OCI-LY1 (cell line): ENCODE data around the gene B3GALT5.

ENCODE experiments used
- EZH2 ChIP-seq: fragments of 200-600 bp; sonication (generic), shearing (Covaris generic); IDR thresholded peaks from 2 replicates; pipeline ENCODE4 v1.8.0; 2017; ENCODE audit warnings: borderline replicate concordance, mixed run types, mild to moderate bottlenecking, antibody characterized with exemption, low read length, moderate library complexity, mixed read lengths
- TF ChIP-seq, protein P1 (sequence below): fragments of 200-600 bp; sonication (generic), shearing (Covaris generic); IDR thresholded peaks from 2 replicates; pipeline ENCODE4 v1.5.1; 2017; ENCODE audit warnings: mild to moderate bottlenecking, antibody characterized with exemption, low read length, moderate library complexity, mixed read lengths

DNA sequence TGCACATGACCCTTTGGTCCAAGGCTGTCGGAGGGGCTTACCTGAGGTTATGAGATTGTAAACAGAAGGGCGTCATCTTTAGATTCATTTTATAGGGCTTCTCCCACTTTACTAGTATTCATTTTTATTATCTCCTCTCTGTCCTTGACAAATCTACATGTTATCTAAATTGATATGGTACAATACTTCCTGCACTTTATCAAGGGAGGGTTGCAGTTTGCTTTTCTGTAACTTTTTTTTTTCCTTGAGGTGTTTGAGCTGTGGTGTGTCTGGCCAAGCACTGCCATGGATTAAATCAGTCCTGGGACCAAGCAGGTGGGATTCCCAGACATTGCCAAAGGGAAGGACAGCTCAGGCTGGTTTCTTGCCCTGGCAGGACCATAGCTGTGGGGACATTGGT lies 32.0 kb upstream of the B3GALT5 start:
- TF ChIP-seq, protein P1, sequence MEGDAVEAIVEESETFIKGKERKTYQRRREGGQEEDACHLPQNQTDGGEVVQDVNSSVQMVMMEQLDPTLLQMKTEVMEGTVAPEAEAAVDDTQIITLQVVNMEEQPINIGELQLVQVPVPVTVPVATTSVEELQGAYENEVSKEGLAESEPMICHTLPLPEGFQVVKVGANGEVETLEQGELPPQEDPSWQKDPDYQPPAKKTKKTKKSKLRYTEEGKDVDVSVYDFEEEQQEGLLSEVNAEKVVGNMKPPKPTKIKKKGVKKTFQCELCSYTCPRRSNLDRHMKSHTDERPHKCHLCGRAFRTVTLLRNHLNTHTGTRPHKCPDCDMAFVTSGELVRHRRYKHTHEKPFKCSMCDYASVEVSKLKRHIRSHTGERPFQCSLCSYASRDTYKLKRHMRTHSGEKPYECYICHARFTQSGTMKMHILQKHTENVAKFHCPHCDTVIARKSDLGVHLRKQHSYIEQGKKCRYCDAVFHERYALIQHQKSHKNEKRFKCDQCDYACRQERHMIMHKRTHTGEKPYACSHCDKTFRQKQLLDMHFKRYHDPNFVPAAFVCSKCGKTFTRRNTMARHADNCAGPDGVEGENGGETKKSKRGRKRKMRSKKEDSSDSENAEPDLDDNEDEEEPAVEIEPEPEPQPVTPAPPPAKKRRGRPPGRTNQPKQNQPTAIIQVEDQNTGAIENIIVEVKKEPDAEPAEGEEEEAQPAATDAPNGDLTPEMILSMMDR, result no peak
- no peak for TF ChIP-seq EZH2
